ENCODE measurements around the gene EPAS1. TPM values are rescaled to one million over a fixed set of nuclear protein-coding genes. Genes with fewer than 3 reads are reported as not detected.

The EPAS1 gene
- total and polyA plus RNA-seq, 4 donors, result 26.2 to 193 (median 61.1) TPM

GRCh38 chr2:46416280-46416679 is 119.1 kb downstream of the EPAS1 start:
- H3K36me3 ChIP-seq (ENCODE audit: control insufficient read depth in 4 of 4, insufficient read depth in 3 of 4, low read depth in 1 of 4, low read length in 3 of 4), result no peaks in the 10 kb centered on the region
- H3K4me3 ChIP-seq (ENCODE audit: low read depth in 1 of 3, low read length in 3 of 3), result no peak overlapping the region
- TF ChIP-seq ATF3 (IDR thresholded peaks at IDR 0.05) (no peak), TAF1 (conservative IDR thresholded peaks at IDR 0.05) (no peak), RXRA (IDR thresholded peaks at IDR 0.05) (no peak), FOXA1 (IDR thresholded peaks at IDR 0.05) (no peak), SP1 (IDR thresholded peaks at IDR 0.05) (no peak), GABPA (IDR thresholded peaks at IDR 0.05 in 1 of 2, conservative IDR thresholded peaks at IDR 0.05 in 1 of 2) (no peak), REST (IDR thresholded peaks at IDR 0.05) (no peak), YY1 (IDR thresholded peaks at IDR 0.05) (no peak), HNF4A (conservative IDR thresholded peaks at IDR 0.05) (no peak), FOXA2 (IDR thresholded peaks at IDR 0.05) (no peak)
- peaks cover 0 to 10% (median 2%) of the 10 kb centered on the region in 4 donors for H3K9me3 ChIP-seq (ENCODE audit: control insufficient read depth in 4 of 4, low read length in 3 of 4)
- H3K27me3 ChIP-seq (ENCODE audit: control insufficient read depth in 4 of 4, insufficient read depth in 4 of 4, low read length in 3 of 4), result no peaks in the 10 kb centered on the region
- no peaks in the 10 kb centered on the region for H3K4me1 ChIP-seq (ENCODE audit: control insufficient read depth in 4 of 4, insufficient read depth in 4 of 4, low read length in 3 of 4)
- DNase-seq (ENCODE audit: low spot score), result no peak
- no peak overlapping the region for H3K9ac ChIP-seq (ENCODE audit: low read depth in 1 of 2, low read length in 2 of 2)
- no peak overlapping the region for H3K27ac ChIP-seq (ENCODE audit: low read depth in 1 of 2, low read length in 2 of 2)

GRCh38 chr2:46416739-46417403 is 119.7 kb downstream of the EPAS1 start:
- no peak for DNase-seq (ENCODE audit: low spot score)
- no peaks in the 10 kb centered on the region for H3K36me3 ChIP-seq (ENCODE audit: control insufficient read depth in 4 of 4, insufficient read depth in 3 of 4, low read depth in 1 of 4, low read length in 3 of 4)
- H3K4me1 ChIP-seq (ENCODE audit: control insufficient read depth in 4 of 4, insufficient read depth in 4 of 4, low read length in 3 of 4), result no peaks in the 10 kb centered on the region
- H3K9me3 ChIP-seq (ENCODE audit: control insufficient read depth in 4 of 4, low read length in 3 of 4), result peaks cover 0 to 10% (median 2%) of the 10 kb centered on the region in 4 donors
- TF ChIP-seq EGR1 (IDR thresholded peaks at IDR 0.05; ENCODE audit: low read depth in 2 of 2) (no peak), JUND (IDR thresholded peaks at IDR 0.05) (no peak), TAF1 (conservative IDR thresholded peaks at IDR 0.05) (no peak), FOXA2 (IDR thresholded peaks at IDR 0.05) (no peak), GABPA (IDR thresholded peaks at IDR 0.05 in 1 of 2, conservative IDR thresholded peaks at IDR 0.05 in 1 of 2) (no peak), HNF4A (conservative IDR thresholded peaks at IDR 0.05) (no peak), NR2F2 (IDR thresholded peaks at IDR 0.05) (no peak), MAX (IDR thresholded peaks at IDR 0.05) (no peak), ZBTB33 (IDR thresholded peaks at IDR 0.05) (no peak), HNF4G (IDR thresholded peaks at IDR 0.05) (no peak), SP1 (IDR thresholded peaks at IDR 0.05) (no peak), RXRA (IDR thresholded peaks at IDR 0.05) (no peak), YY1 (IDR thresholded peaks at IDR 0.05) (no peak), RAD21 (IDR thresholded peaks at IDR 0.05) (no peak), CTCF (IDR thresholded peaks at IDR 0.05; ENCODE audit: low read depth, low read length, missing input control) (no peak), ATF3 (IDR thresholded peaks at IDR 0.05) (no peak), FOXA1 (IDR thresholded peaks at IDR 0.05) (no peak)
- no peak overlapping the region for H3K9ac ChIP-seq (ENCODE audit: low read depth in 1 of 2, low read length in 2 of 2)
- H3K4me3 ChIP-seq (ENCODE audit: low read depth in 1 of 3, low read length in 3 of 3), result no peak overlapping the region
- no peaks in the 10 kb centered on the region for H3K27me3 ChIP-seq (ENCODE audit: control insufficient read depth in 4 of 4, insufficient read depth in 4 of 4, low read length in 3 of 4)
- no peak overlapping the region for H3K27ac ChIP-seq (ENCODE audit: low read depth in 1 of 2, low read length in 2 of 2)
- WGBS, result 89% methylated on average over 4 of the region's 4 CpGs

All from liver (tissue), 9 donors.